Endothelial cell of coronary artery (primary cell): ENCODE data around the gene SLC2A8. TPM values are rescaled to one million over a fixed set of nuclear protein-coding genes. Genes with fewer than 3 reads are reported as not detected.

Source experiments
- total RNA-seq: library from RNA; depleted of rRNA; stranded (reverse); fragments of >200 nt; gene quantifications from 2 replicates; pipeline ENCODE4 v1.2.3, GENCODE V29; 2014

The SLC2A8 gene, protein sequence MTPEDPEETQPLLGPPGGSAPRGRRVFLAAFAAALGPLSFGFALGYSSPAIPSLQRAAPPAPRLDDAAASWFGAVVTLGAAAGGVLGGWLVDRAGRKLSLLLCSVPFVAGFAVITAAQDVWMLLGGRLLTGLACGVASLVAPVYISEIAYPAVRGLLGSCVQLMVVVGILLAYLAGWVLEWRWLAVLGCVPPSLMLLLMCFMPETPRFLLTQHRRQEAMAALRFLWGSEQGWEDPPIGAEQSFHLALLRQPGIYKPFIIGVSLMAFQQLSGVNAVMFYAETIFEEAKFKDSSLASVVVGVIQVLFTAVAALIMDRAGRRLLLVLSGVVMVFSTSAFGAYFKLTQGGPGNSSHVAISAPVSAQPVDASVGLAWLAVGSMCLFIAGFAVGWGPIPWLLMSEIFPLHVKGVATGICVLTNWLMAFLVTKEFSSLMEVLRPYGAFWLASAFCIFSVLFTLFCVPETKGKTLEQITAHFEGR
- total RNA-seq = 8.8 and 8.9 TPM in 2 replicates

DNA sequence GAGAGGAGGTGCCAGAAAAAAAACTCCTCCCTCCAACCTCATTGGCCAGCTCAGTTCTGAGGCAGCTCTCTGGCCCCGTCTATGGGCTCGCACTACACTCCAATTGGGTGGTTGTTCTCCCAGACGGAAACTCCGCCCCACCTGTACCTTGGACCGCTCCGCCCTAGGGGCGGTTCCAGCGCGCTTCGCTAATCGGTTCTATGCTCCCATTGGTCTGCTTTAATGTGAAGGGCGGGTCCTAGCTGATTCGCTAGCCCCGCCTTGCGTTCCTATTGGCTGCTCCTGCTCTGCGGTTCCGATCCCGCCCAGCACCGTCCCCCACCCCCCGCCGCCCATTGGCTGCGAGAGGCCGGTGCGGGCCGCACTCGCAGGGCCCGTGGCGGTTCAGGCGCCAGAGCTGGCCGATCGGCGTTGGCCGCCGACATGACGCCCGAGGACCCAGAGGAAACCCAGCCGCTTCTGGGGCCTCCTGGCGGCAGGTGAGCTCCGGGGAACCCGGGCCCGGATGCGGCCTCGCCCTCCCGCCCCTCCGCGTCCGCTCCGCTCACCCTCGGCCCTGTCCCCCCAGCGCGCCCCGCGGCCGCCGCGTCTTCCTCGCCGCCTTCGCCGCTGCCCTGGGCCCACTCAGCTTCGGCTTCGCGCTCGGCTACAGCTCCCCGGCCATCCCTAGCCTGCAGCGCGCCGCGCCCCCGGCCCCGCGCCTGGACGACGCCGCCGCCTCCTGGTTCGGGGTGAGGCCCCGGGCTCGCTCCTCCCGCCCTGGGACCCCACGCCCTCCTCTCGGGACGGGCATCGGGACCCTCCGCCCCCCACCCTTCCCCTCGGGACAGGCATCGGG is at the start of gene SLC2A8:
Gene SLC2A8 (plus strand): TSS at position 362 of the 838 bp plus-strand sequence. CDS start 62 bp downstream, at position 424.

DNA sequence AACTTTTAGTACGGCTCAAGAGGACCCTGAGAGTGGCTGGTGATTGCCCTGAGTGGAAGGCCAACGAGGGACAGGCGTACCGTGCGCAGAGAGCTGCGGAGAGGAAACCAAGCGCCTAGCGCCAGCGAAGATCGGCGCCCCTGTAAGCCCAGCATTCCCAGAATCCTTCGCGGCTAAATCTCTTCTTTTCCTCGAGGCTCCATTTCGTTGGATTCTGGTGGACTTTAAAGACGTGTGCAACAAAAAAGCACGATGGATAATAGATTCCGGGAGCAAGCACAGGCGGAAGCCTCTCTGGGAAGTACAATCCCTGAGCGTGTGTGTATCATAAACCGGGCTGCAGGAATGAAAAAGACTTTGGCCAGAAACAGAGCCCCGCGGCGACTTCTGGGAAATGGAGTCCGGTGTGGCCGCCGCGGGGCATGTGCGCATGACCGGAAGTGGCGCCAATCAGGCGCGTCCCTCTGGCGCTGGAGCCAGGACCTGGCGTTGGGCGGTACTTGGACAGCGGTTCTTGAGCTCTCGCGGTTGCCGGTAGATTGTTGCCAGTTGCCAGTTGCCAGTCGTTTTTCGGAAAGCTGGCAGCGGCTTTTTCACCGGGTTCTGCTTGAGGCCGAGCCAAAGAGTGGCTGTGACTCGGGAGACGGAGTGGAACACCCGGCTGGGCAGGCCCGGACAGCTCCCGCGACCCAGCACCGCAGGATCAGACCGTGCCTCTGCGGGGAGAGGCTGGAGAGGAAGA is 27.1 kb downstream of the SLC2A8 start, which contains the start of gene ZNF79:
Gene ZNF79 (plus strand): TSS at position 449 of the 742 bp plus-strand sequence. CDS start 406 bp downstream, outside the sequence.

DNA sequence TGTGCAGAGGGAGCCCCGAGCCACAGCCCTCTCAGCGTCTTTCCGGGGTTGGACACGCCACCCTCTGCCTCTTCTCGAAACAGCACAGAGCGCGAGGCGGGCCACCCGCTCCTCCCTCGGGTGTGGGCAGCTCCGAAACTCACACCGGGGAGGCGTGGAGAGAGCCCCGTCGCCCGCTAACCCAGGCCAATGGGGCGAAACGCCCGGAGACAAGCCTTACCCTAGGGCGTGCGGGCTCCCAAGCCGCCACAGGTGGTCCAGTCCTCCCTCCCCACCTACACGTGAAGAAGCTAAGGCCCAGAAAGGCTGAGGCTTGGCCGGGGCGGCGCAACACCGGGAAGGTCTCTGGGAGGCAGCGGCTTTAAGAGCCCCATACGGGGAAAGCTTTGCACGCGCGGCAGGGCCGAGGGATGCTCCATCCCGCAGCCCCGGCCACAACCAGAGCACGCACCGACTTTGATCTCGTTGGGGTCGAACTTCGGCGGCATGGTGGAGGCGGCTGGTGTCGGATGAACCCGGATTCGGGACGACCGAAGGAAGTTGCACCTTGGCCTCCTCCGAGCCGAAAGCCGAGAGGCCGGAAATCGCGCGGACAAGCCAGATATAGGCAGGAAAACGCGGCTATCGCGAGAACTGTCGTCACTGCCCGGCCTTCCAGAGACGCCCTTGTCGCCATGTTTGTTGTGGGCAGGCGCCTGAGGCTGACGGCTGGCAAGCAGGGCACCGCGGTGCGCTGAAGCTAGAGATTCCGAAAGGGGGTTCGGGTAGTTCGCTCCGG is 54.0 kb downstream of the SLC2A8 start, which contains the start of the genes LRSAM1 and RPL12:
Gene LRSAM1 (plus strand): TSS at position 681 of the 778 bp plus-strand sequence. CDS start 3,018 bp downstream, outside the sequence.
Gene RPL12 (minus strand): TSS at position 577 of the 778 bp plus-strand sequence. CDS start 89 bp downstream, at position 488.

Other genes starting within 250 kb of the SLC2A8 start
- 2.7 and 4.1 TPM in 2 replicates for gene GARNL3, start 132.4 kb upstream of the SLC2A8 start, total RNA-seq
- 11.5 and 13.7 TPM in 2 replicates for gene ZNF79, start 27.2 kb downstream of the SLC2A8 start, total RNA-seq
- gene RPL12, start 54.2 kb downstream of the SLC2A8 start, total RNA-seq = 1,331 and 1,588 TPM in 2 replicates
- gene LRSAM1, start 54.3 kb downstream of the SLC2A8 start, total RNA-seq = 9.8 and 12.7 TPM in 2 replicates
- 11.2 and 18.0 TPM in 2 replicates for gene STXBP1, start 215.1 kb downstream of the SLC2A8 start, total RNA-seq